ENCODE results near the gene RAC3.

RAC3 gene

DNA sequence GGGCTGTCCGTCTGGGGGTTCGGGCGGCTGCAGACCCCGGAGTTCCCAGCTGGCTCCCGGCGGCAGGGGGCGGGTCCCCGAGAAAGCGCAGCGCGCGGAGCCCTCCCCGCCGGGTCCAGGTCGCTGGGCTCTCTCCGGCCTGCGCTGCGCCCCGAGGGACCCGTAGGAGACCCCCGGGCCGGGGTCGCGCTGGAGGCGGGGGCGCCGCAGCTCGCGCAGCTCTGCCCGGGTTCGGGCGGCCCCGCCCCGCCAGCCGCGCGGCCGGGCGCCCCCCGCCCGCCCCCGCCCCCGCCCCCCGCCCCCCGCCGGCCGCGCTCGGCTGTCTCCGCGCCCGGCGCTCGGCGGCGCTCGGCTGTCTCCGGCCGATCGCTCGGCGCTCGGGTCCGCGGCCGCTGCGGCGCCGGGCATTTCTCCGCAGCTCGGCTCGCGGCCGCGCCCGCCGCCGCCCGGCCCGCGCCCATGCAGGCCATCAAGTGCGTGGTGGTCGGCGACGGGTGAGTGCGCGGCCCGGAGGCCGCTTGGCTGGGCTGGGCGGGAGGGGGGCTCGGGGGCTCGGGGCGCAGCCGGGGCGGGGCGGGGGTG lies at the start of gene RAC3:
Gene RAC3, plus strand, starts transcription at position 376 of the 582 bp plus-strand sequence. Its CDS starts 84 bp downstream, at position 460.
- DNase-seq = peak in 1 of 14 donors; percentile 13

DNA sequence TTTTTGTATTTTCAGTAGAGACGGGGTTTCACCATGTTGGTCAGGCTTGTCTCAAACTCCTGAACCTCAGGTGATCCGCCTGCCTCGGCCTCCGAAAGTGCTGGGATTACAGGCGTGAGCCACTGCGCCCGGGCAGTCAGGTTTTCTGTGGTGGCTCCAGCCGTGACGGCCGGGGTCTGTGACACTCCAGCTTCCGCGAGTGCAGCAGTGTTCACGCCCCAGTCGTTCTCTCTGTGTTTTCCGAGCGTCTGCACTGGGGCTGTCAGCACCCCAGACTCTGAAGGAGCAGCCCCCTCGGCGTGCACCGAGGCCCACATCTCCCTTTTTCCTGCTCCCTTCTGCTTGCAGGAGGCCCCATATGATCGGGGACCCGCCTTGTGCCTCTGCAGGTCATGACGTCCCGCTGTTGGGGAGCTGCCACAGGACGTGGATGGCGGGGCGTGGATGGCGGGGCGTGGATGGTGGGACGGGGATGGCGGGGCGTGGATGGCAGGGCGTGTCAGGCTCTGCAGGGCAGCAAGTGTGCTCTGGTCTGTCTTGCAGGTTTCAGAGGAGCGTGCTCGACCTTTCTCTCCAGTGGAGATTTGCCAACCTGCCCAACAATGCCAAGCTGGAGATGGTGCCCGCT lies 48.4 kb upstream of the RAC3 start:
- no peak for DNase-seq

DNA sequence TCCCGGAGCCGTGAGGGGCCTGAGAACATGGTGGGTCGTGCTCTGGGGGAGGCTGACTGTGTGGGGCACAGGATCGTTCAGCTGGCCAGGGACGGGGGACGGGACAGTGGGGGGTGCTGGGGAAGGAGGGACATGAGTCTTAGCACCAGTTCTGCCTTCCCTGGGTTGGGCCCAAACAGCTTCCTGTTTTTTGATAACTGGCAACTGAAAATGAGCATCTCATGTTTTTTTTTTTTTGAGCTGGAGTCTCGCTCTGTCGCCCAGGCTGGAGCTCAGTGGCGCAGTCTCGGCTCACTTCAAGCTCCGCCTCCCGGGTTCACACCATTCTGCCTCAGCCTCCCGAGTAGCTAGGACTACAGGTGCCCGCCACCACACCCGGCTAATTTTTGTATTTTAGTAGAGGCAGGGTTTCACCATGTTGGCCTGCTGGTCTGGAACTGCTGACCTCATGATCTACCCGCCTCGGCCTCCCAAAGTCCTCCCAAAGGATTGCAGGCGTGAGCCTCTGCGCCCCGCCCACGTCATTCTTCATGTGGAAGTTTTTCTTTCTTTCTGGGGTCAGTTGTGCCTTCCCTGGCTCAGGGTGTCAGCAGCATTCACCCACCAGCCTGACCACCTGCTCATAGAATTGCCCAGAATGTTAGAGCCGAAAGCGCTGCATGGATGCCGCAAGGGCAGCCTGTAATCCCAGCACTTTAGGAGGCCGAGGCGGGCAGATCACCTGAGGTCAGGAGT lies 47.7 kb upstream of the RAC3 start:
- no peak for DNase-seq

DNA sequence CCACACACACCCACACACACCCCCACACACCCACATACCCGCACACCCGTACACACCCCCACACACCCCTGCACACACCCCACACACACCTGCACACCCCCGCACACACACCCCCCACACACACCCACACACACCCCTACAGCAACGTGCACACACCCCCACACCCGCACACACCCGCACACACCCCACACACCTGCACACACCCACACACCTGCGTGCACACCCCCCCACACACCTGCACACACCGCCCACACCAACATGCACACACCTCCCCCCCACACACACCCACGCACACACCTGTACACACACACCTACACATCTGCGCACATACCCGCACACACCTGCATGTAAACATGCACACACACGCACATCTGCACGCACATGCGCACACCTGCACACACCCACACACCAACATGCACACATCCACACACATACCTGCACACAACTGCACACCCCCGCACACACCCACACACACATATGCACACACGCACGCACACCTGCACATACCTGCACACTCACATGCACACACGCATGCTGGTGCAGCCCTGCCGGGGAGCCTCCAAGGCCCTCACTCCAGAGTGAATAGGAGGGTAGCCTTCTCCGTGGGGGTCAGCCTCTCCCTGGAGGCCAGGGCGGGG lies 46.6 kb upstream of the RAC3 start:
- DNase-seq = no peak

DNA sequence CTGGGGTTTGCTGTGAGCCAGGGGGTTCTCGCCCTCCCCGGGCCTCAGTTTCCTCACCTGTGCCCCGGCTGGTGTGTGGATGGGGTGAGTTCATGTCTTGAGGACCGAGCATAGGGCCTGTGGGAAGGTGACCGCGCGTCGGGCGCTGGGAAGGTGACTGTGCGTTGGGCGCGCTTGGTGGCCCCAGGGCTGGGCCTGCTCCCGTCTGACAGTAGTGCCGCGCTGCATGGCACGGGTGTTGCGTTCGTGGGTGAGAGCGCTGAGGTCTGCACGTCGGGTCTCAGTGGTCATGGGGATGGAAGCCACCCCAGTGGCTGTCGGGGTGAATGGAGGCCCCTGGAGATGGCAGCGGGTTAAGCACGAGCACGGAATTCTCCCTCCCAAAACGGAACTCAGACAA lies 44.9 kb upstream of the RAC3 start:
- DNase-seq = no peak

DNA sequence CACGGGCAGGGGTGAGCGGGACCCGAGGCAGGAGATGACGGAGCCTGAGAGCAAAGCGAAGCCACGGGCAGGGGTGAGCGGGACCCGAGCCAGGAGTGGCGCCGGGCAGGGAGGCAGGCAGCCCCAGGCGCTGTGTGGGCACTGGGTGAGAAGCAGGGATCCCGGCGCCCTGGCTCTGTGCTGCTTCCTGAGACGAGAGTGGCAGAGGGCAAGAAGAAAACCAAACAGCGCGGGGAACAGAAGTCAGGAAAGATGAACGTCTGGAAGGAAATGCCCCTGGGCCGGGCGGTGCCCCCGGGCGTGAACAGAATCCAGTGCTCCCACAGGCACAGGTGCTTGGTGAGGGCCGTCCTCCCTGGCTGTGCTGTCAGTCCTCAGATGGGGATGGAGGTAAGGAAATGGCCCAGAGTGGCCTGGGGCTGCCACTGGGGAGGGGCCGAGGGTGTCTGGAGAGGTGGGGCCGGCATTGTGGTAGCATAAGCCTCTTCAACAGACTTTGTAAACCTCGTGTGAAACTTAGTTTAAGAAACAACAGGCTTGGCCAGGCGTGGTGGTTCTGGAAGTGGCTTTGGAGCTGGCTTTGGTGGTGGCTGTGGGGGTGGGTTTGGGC lies 44.2 kb upstream of the RAC3 start:
- DNase-seq = no peak

DNA sequence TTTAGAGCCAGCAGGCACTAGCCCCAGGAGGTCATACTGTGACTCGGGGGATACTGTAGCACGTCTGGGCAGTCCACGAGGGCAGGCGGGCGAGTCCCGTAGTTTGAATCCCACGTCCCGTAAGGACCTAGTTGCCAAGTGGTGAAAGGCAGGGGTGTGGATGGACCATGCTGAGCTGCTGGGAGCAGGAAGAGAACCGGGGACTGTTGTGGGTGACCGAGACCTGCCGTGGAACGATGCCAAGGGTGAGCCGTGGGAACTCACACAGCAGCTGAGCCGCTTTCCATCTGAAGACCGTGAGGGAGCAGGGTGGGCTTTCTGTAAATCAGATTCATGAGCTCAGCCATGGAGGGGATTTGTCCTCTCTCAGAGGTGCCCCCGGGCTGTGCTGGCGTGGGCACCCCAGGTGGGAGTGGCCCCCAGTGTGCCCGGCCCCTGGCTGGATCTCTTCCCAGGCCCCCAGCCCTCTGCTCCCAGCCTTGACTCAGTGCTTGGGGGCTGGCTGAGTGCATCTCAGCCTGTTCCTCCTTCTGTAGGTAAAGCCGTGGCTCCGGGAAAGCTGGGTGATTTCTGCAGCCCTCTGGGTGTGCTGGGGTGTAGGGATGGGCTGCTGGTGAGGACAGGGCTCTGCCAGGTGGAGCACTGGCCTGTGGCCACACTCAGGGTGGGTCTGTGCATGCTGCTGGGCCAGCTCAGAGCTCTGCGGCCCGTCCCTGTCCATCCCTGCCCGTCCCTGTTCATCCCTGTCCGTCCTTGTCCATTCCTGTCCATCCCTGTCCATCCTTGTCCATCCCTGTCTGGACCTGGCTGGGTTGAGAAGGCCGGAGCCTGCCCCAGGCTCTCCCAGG lies 40.4 kb upstream of the RAC3 start:
- no peak for DNase-seq

DNA sequence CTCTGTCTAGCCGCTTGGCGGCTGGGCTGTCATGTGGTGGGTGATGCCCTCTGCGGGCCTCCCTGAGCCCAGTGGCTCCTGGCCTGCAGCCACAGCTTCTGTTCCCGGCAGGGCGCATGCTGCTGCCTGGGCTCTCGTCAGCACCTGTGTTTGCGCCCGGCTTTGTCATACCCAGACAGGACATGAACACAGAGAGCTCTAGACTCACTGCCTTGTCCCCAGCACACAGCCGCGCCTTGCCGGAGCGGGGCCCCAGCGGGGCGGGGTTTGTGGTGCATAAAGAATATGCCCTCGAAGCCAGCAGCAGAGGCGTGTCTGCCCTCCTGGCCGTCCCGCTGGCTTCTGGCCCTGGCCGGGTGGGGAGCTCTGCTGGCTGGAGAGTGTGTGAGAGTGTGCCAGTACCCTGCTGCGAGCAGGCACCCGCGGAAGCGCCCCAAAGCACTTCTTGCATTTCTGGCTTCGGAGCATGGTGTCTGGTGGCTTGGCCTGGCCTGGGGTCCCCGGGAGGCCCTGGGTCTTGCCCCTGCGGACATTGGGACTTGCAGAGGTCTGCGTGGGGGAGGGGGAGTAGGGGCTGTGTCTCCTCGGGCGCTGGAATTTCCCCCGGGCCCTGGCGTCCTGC lies 39.7 kb upstream of the RAC3 start:
- peak in 12 of 14 donors; percentile 19 to 89 (median 59) for DNase-seq

DNA sequence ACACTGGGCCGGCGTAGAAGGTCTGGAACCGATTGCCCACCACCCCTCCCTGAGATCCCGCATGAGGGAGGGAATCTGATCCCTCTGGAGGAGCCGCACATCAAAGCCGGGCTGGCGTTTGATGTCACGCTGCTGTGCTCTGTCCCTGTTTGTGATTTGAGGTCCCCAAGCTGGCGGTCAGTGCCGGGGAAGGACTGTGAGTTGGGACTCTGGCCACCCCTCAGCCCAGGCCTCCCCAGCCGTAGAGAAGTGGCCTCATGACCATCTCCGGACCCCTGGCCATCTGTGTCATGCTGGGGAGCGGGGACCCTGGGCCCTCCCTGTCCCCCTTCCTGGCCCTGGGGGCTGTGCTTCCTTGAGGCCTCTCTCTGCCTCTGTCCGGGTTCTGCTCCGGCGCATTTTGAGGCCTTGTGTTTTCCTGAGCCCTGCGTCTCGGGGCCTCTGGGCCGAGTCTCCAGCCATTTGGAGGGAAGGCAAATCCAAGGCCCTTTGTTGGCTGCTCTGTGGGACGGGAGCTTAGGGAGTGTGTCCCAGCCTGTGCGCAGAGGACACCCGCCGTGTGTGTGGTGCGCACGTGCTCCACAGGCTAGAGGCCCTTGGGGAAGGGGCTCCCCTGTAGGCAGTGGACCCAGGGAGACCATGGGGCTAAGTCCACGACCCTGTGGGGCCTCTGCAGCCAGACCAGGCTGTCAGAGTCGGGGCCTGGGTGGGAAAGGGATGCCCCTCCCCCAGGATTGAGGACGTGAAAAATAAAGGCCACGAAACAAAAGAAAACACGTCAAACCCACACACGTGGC lies 39.0 kb upstream of the RAC3 start:
- no peak for DNase-seq

DNA sequence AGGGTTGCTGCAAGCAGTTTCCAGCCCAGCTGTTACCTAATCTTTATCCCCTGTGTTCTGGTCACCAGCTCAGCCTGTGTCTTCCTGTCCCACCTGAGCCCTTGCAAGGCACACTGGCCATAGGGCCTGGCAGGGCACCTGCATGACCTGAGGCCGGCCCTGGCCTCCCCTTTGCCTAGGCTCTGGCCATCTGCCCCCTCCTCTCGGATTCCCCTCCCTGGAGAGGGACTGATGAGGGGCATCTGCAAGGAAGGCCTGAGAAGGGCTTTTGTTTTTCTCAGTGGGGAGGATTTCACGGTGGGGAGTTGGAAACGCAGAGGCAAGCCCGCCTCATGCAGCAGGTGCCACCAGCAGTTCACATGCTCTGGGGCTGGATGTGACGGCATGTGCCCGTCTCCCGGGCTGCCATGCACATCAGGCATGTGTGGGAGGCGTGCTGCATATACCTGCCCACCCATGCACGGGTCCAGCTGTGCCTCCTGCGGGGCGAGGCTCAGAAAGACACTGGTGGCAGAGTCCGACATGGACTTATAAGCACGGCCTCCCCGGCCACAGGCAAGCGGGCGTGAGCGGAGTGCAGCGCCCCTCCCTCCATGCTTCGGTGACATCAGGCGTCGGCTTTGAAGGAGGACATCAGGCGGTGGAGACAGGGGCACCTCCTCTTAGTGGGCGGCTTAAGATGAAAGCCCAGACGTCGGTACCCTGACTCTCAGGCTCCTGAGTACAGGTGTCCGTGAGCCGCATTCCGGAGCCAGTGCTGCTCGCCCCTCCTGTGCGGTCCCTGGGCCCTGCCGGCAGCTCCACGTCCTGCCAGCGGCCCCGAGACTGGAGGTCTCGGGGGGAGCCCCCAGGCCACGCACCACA lies 37.5 kb upstream of the RAC3 start:
- no peak for DNase-seq

DNA sequence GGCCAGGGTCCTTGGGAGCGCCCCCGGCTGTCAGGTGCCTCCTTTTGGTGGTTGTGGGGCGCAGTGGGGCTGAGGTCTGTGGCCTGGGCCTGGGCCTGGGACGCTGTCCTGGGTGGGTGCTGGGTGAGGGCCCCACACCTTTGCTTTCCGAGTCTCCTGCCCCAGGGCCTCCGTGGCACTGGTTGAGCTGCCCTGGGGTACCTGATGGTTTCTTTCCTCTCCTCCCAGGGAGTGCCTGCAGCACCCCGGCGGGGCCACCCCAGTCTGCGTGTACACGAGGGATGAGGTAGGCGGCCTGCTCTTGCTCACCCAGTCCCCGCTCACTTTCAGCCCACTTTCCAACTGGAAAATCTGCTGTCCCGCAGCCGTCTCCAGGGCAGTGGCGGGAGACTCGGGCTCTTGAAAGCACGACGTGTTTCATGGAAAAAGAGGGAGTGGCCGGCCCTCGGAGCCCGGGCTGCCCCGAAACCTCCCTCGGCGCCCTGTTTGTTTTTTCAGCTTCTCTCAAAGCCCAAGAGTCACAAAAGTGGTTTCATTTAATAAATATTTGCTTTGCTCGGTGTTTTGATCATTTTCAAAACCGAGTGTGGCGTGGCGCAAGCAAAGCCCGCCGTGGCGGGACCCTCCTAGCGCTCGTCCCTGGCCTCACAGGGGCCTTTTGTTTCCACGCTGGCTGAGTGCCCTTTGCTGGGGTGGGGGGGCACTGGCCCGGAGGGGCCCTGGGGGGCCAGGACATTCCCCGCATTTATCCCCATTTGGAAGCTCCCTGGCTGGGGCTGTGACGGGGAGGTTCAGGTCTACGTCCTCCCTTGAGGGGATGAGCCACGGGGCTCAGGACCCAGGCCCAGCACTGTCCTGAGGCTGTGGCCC lies 36.6 kb upstream of the RAC3 start:
- no peak for DNase-seq

DNA sequence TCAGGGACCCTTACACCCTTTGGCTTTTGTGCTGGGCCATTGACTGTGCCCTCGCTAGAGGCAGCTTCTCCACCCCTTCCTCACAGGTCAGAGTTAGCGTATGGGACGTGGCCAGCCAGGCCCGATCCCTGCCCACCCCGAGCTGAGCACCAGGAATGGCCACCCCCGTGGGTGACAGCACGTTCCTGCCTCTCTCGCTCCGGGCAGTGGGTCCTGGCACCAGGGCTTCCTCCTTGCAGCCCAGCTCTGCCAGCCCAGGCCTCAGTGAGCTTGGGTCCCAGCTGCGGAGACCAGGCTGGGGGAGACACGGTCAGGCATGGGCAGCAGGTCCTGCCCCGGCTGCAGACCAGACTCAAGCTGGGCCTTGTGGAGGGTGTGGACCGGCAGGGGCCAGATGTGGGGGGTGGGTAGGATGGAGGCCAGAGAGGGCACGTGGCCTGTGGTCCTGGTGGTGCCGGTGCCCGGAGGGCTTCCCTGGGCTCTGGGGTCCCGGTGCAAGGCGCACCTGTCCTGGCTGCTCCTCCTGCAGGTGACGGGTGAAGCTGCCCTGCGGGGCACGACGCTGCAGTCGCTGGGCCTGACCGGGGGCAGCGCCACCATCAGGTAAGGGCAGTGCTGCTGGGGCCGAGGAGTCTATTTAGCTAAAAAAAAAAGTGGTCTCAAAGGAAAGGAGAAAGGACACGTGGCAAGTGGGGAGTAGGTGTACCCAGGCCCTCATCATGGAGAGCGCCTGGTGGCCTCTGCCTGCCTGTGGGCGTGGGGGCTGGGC lies 35.8 kb upstream of the RAC3 start:
- DNase-seq = no peak

DNA sequence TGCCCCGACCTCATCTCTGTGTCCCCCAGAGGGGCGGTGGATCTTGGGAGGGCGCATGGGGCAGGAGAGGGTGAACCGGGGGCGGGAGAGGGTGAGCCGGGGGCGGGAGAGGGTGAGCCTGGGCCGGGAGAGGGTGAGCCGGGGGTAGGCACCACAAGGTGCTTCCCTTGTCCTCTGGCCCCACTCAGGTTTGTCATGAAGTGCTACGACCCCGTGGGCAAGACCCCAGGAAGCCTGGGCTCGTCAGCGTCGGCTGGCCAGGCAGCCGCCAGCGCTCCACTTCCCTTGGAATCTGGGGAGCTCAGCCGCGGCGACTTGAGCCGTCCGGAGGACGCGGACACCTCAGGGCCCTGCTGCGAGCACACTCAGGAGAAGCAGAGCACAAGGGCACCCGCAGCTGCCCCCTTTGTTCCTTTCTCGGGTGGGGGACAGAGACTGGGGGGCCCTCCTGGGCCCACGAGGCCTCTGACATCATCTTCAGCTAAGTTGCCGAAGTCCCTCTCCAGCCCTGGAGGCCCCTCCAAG lies 35.2 kb upstream of the RAC3 start:
- no peak for DNase-seq

DNA sequence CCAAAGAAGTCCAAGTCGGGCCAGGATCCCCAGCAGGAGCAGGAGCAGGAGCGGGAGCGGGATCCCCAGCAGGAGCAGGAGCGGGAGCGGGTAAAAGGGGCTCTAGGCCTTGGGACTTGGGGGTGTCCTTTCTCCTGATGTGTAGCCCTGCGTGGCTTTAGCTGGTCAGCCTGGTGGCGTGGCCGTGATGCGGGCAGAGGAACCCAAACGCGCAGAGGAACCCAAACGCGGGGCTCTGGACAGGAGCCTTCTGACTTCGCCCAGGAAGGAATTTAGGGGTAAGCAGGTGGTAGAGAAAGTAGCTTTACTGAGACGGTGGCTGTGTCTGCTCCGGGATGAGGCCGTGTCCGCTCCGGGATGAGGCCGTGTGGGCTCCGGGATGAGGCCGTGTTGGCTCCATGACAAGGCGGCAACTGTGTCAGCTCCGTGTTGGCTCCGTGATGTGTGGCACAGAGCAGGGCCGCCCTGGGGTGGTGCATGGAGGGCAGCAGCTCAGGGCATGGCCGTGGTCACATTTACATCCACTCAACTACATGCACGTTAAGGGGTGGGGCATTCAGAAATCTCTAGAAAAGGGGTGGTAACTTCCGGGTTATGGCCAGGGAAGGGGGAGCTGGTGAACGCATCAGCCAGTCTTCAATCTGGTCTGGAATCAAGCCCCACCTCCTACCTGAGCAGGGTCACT lies 34.6 kb upstream of the RAC3 start:
- no peak for DNase-seq

DNA sequence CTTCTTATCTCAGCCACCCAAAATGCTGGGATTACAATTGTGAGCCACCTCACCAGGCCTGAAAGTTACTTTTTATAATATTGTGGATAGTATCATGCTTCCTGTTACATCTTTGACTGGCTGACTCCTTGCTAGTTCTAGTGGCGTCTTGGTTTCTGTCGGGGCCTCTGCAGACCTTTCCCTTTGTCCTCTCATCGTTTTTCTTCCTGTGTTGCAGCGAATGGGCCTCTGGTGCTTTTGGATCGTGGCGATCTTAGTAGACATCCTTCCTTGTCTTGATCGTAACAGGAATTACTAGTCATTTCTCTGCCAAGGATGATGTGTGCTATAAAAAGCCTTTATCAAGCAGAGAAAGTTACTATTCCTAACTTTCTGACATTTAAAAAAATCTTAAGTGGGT lies 33.3 kb upstream of the RAC3 start:
- no peak for DNase-seq

DNA sequence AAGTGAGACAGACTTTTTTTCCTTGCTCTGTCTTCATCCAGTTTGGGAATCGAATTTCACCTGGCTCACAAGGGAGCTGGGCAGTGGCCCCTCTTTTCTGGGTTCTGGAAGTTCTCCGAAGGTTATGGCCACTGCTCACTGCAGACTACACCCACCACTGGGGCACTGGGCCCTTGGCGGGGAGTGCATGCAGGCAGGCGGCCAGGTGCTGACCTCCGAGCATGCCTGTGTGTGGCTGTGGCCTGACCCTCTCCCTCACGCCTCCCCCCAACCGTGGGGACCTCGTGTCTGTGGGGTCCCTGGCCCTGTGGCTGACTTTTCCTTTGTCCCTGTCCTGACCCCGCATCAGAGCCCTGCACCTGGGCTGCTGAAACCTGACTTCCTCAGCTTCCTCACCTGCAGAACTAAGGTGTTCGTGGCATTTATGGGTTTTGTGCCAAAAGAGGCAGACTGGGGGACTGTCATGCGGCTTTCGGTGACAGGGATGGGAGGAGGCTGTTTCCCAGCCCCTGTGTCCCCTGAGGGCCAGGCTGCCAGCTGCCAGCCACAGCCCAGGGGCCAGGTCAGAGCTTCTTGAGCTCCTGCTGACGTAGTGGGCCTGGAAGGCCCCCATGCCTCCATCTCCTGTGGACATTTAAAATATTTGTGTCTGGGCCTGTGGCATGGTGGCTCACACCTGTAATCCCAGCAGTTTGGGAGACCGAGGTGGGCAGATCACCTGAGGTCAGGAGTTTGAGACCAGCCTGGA lies 32.6 kb upstream of the RAC3 start:
- DNase-seq = no peak
